Superior temporal gyrus (tissue), 1 donor: ENCODE results near the gene GCHFR.

Source experiments
- DNase-seq: peaks from one replicate; pipeline ENCODE4 v3.0.0-alpha.2; 2016; ENCODE audit errors: extremely low spot score

GCHFR gene

GRCh38 chr15:40763801-40764628 lies at the start of gene GCHFR:
GCHFR (plus strand) TSS chr15:40764068; CDS start chr15:40764181, 113 bp downstream.
- DNase-seq, result no peak

- DNase-seq, result no peak
Measured at GRCh38 chr15:40714144-40714543, 49.7 kb upstream of the GCHFR start.

GRCh38 chr15:40716165-40716564 lies 47.7 kb upstream of the GCHFR start:
- no peak for DNase-seq

DNA sequence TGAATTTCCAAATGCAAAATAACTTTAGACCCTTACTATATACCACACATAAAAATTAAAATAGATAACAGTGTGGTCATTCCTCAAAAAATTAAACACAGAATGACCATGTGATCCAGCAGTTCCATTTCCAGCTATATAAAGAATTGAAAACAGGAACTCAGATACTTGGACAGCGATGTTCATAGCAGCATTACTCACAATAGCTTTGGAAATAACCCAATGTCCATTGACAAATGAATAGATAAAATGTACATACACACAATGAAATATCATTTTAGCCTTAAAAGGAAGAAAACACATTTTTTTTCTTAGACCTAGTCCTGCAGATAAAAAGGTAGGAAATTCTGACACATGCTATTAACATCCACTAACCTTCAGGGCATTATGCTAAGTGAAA lies 42.2 kb upstream of the GCHFR start:
- no peak for DNase-seq

- DNase-seq, result no peak
Measured at GRCh38 chr15:40722354-40722753, 41.5 kb upstream of the GCHFR start.

- no peak for DNase-seq
Measured at GRCh38 chr15:40722934-40723333, 40.9 kb upstream of the GCHFR start.

DNA sequence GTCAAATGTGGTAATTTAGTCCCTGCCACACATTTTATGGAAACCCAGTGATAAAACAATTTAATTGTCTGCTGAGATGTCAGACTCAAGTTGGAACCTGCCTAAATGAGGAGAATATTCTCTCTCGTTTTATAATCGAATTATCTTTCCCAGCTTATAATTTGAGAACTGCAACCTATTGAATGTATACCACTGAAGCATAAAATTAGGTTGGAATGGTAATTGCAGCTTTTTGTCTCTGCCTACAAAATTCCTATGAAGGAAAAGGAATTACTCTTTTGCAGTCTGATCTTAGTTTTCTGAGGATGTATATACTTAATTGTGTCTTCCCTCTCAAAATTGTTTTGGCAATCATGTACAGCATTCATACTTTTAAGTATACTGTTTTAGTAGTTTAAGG lies 39.9 kb upstream of the GCHFR start:
- no peak for DNase-seq

- no peak for DNase-seq
Measured at GRCh38 chr15:40731034-40731433, 32.8 kb upstream of the GCHFR start.

- DNase-seq, result no peak
Measured at GRCh38 chr15:40736575-40736974, 27.3 kb upstream of the GCHFR start.

DNA sequence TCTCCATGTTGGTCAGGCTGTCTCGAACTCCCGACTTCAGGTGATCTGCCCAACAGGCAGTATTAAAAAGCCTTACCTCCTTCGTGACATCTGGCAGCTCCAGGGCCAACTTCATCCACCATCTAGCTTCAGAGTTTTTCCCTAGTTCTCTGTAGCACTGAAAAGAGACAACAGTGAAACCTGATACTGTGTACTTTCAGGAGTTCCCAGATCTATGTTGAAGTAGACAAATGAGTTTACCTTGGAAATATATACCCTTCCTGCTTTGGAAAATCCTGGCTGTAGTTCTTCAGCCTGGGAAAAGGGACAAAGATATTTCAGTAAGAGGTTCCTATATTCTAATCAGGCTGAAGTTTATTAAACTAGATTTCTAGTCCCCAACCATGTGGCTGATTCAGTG lies 26.8 kb upstream of the GCHFR start:
- DNase-seq, result no peak

GRCh38 chr15:40739047-40739446 lies 24.8 kb upstream of the GCHFR start:
- no peak for DNase-seq

DNA sequence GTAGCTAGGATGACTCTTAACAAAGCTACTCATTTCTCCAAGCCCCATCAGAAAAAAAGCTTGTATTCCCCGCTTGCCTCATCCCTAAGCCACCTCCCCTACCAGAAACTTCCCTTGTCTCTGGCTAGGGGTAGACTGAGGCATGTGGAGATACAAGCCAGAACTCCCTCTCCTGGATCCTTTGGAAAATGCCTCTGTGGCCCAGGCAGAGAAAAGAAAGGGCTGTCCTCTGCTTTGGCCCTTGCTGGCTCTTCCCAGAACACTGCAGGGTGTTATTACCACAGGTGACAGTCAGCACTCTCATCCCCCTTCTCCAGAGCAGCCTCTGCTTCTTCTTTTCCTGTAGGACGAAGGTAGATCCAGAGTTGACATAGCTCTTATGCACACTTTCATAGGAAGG lies 24.0 kb upstream of the GCHFR start:
- DNase-seq, result no peak

GRCh38 chr15:40743485-40743901 lies 20.4 kb upstream of the GCHFR start:
- no peak for DNase-seq

DNA sequence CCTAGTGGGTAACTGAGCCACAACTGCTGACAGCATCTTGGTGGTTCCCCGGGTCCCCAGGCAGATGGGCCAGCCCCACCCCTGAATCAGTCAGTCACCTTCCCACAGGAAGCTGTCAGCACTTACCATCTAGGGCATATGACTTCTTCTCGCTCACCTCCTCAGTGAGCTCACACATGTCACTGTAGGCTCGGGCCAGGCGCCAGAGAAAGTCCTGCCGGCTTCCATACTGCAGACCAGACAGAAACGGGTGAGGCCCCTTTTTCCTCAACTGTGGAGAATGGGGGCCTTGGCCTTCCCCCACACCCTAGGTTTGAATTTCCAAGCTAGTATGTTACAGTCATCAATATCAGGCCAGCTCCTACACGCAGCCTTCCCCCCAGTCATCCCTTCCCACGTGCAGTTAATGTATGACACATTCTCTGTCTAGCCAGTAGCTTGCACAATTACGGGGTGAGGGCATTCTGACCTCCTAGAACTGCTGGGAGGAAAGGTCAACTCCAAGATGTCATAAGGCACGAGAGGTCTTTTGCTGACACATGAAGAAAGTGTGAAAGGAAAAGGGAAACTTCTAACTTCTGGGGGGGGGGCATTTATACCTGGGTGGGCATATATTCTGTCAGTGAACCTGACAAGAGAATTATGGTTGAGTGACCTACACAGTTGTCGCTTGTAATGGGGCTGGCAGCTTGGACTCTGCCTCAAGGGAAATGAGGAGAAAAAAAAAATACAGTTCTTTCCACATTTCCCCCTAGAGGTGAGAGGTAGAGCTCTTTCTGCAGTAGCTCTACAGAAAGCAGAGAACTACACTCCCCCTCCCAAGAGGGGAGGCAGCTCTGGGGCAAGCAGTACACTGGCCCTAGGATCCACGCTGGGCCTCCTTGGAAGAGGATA lies 19.7 kb upstream of the GCHFR start:
- DNase-seq, result no peak

- DNase-seq, result no peak
Measured at GRCh38 chr15:40744815-40745152, 19.1 kb upstream of the GCHFR start.

DNA sequence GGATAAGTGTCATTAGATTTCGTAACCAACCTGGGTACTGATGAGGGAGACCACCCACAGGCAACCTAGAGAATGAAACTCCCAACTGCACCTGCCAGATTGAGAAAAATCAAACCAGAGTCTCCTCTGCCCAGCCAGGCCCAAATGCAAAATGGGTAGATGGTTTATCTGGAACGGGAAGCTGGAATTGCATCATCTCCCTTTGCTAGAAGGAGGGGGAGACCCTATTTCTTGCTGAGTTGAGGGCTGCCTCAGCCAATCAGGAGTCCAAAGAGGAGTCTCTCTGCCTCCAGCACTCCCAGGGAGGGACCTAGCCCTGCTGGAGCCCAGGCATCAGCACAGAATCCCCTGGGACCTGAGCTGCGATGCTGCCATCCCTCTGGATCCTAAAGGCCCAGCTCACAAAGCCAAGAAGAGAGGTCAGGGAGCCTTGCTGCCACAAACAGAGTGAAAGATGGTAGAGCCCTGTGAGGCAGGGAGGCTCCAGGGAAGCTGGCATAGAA lies 16.9 kb upstream of the GCHFR start:
- no peak for DNase-seq

DNA sequence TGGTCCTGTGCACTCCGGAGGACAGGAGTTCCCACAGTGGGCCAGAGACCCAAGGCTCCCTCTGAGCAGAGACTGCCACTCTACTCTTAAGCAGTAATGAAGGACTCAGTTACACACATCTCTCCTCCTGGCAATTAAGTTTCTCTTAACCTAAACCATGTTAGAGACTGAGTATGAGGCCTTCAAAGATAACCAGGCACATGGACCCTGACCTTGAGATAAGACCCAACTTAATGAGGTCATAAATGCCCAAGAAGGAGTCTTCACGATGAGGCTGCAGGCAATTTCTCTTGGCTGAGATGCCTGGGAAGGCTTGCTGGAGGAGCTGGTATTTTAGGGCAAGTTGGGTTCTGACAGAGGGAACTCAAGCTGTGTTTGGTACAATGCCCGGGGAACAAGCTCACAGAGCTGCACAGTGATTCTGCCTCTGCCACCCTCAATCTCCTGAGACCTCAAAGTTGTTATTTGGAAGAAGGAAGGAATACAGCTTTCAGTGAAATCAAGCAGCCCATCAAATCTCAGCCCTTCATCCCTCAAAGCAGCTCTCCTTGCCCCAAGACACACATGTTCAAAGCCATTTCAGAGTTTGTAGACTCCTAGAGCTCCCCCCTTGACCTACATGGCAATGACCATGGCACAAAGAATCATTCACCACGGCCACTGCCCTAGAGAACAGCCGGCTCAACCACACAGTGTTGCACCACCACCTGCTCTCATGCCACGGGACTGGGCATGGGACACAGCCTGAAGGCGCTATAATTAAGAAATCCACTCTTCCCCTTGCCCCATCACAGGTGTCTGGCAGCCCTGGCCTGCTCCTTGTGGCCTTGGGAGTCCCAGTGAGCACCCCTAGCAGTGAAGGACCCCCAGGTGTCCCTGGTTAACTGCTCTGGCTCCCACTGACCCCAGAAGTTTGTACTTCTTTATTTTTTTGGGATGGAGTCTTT lies 15.9 kb upstream of the GCHFR start:
- DNase-seq, result no peak

DNA sequence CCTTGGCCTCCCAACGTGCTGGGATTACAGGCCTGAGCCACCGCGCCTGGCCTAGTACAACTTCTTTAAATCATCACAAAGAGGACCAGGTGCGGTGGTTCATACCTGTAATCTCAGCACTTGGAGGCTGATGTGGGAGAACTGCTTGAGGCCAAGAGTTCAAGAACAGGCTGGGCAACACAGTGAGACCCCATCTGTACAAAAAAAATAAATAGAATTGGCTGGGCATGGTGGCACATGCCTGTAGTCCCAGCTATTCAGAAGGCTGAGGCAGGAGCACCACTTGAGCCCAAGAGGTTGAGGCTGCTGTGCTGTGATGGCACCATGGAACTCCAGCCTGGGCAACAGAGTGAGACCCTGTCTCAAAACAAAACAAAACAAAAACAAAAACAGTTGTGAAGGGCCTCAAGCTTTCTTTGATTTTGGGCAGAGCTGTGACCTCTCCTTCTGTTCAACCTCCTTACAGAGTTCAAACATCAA lies 14.7 kb upstream of the GCHFR start:
- DNase-seq, result no peak

DNA sequence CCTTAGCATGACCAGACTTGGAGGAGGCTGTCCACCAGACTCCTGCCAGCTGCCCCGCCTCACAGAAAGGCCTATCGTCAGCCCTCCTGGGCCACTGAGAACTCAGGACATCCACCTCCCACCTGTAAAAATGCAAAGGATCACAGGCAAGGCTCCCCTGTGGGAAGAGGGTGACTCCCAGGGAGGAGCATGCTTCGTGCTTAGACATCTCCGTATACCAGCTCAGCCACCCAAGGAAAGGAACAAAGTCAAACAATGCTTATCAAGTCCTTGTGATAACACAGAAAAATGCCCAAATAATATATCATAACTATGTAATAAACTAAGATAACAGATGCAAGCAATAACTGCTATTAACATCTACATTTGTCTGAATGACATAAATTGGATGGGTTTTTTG lies 13.0 kb upstream of the GCHFR start:
- no peak for DNase-seq

DNA sequence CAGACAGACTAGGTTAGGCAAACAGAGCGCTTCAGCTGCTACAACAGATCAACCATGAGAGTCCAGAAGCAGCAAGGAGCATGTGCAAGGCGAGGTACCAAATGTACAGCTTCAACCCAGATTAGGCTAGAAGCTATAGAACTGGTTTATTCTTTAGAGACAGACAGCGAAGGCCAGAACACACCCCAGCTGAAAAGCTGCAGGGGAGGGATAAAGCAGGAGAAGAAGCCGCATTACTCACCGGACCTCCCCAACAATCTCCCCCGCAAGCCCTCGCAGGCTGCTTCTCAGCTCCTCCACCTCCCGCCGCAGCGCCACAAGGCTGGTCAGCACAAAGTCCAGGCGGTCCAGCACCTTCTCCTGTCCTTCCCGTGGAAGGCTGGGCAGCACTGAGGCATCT lies 12.1 kb upstream of the GCHFR start:
- DNase-seq, result no peak

DNA sequence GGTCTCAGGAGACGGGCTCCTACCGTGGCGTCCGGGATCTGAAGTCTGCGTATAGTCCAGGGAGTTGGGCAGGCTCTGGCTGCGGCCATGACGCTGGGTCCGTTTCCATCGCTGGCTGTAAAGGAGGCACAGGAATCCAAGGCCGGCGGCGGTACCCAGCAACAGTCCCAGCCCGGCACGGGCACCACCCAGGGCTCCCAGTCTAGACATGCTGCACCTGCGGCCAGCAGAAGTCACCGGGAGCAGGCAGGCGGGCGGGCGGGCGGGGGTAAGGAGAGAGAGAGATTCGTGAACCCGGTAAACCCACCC lies 9.3 kb upstream of the GCHFR start:
- DNase-seq, result no peak
